ENCODE results near the gene OS9. TPM values are rescaled to one million over a fixed set of nuclear protein-coding genes. Genes with fewer than 3 reads are reported as not detected.

Gene OS9
- total and polyA plus RNA-seq, 2 donors (not counting 3 experiments of a cell fraction or from before 2014, with no cell fraction given) = 212 to 561 TPM

DNA sequence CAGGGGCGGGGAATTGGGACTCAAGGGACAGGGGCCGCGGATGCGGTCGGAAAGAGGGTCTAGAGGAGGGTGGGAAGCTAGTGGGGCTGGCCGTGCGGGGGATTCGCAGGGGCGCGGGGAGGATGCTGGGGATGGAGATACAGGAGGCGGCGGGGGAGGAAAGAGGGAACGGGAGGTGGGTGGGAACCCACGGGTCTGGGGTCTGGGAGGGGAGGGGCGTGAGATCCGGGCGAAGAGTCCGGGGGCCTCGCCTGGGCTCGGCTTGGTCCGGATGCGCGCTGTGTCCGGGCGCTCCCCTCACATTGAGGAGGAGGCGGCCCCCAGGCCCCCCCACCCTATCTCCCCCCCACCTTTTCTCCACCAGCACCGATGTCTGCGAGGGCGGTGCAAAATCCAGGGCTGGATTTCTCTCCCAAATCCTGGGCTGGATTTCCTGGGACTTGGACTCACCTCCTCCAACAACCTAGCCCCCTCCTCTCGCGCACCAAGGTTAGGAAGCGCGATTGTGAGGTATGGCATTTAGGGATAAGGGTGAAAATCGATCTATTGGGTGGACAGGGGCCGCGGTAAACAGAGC, 44.8 kb downstream of the OS9 start, which contains the start of gene AGAP2:
Gene AGAP2 (minus strand): TSS at position 82 of the 577 bp plus-strand sequence. CDS start 496 bp downstream, outside the sequence.
- no peak within 1 kb of the TSS for H3K9ac ChIP-seq (replicated peaks; ENCODE audit: extremely low read depth, insufficient read depth, low read length)
- TF ChIP-seq GATA2 (IDR thresholded peaks at IDR 0.05; ENCODE audit: insufficient read depth, insufficient read length, low read depth, low read length) (no peak), MYC (IDR thresholded peaks at IDR 0.05; ENCODE audit: low read depth, low read length) (no peak), POLR2AphosphoS5 (IDR thresholded peaks at IDR 0.05; ENCODE audit: insufficient read depth, low read depth, low read length) (no peak), EZH2 (IDR thresholded peaks at IDR 0.05; ENCODE audit: borderline replicate concordance, low read depth, low read length, severe bottlenecking) (peak; percentile 58), FOS (IDR thresholded peaks at IDR 0.05; ENCODE audit: borderline replicate concordance, insufficient read depth, low read length) (no peak)
- H2AFZ ChIP-seq (ENCODE audit: low read depth, low read length) = no peak within 1 kb of the TSS
- ChIA-PET CTCF (interaction anchor here (1.0 to 6.1 kb wide), 2 partner anchors 13 to 18 kb away, joined by 4 to 48 read pairs; no protein-coding TSS in a partner anchor), POLR2A (no interaction called here)
- no peaks in the 10 kb centered on the region for H3K9me3 ChIP-seq (replicated peaks; ENCODE audit: control insufficient read depth, insufficient read depth, low read length)
- no peaks in the 10 kb centered on the region for H3K36me3 ChIP-seq (ENCODE audit: control insufficient read depth in 2 of 2, extremely low read depth in 1 of 2, insufficient read depth in 2 of 2, low read length in 2 of 2)
- no peak within 1 kb of the TSS for H3K4me2 ChIP-seq (ENCODE audit: insufficient read depth, low read length)
- H4K20me1 ChIP-seq (replicated peaks; ENCODE audit: control insufficient read depth, extremely low read depth, insufficient read depth, low read length) = no peaks in the 10 kb centered on the region
- no peak within 1 kb of the TSS for H3K27ac ChIP-seq (ENCODE audit: insufficient read depth, low read depth, low read length)
- peaks cover 5% of the 10 kb centered on the region for H3K4me1 ChIP-seq (ENCODE audit: control insufficient read depth, extremely low read depth, insufficient read depth, low read length)
- H3K4me3 ChIP-seq (replicated peaks in 1 of 3; ENCODE audit: insufficient read depth in 1 of 3, low read depth in 1 of 3, low read length in 3 of 3) = no peak within 1 kb of the TSS
- H3K27me3 ChIP-seq (ENCODE audit: control insufficient read depth in 2 of 2, insufficient read depth in 2 of 2, low read length in 2 of 2) = peaks cover 65 to 70% of the 10 kb centered on the region in 2 experiments
- intact Hi-C loops (cut with micrococcal nuclease) = no loop called here
- no peaks in the 10 kb centered on the region for H3K79me2 ChIP-seq (ENCODE audit: control insufficient read depth, insufficient read depth, low read length)
- H3K9me1 ChIP-seq (replicated peaks; ENCODE audit: control insufficient read depth, extremely low read depth, insufficient read depth, low read length) = no peaks in the 10 kb centered on the region
- DNase-seq (ENCODE audit: low read depth, low spot score) (no peak), FAIRE-seq (no peak)
- BruUV-seq (replicated peaks) = no TSS peak
- dilution Hi-C loops (cut with MboI; ENCODE audit: extremely low pct_ligation_motif_present, low sequenced_read_pairs) = no loop called here

DNA sequence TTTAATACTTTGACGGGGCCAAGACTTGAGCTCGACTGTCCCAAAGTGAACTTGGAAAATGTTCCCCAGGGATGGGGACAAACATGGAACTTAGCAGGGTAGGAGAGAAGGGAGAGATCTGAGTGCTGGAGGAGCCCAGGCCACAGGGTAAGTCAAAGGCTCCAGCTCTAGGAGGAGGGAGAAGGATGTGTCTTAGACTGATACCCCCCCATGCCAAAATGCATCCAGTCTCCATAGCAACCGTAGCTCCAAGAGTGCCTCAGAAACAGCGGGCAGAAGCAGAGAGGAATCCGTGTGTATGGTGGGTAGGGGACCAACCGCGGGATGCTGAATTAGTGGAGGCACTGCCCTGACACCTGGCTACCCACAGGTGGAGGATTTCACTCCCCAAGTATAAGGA, 45.5 kb downstream of the OS9 start:
- ChIA-PET POLR2A (no interaction called here), CTCF (interaction anchor here (1.0 to 6.1 kb wide), 2 partner anchors 14 to 17 kb away, joined by 4 to 48 read pairs; no protein-coding TSS in a partner anchor)
- H3K27ac ChIP-seq (ENCODE audit: insufficient read depth, low read depth, low read length) = no peak overlapping the region

More for the DNA sequence above, 45.5 kb downstream of the OS9 start:
- no TSS peak for BruUV-seq (replicated peaks)
- FAIRE-seq (no peak), DNase-seq (ENCODE audit: low read depth, low spot score) (no peak)
- H3K27me3 ChIP-seq (ENCODE audit: control insufficient read depth in 2 of 2, insufficient read depth in 2 of 2, low read length in 2 of 2) = peaks cover 59 to 65% of the 10 kb centered on the region in 2 experiments
- no peak overlapping the region for H3K9ac ChIP-seq (replicated peaks; ENCODE audit: extremely low read depth, insufficient read depth, low read length)
- H3K79me2 ChIP-seq (ENCODE audit: control insufficient read depth, insufficient read depth, low read length) = no peaks in the 10 kb centered on the region
- TF ChIP-seq FOS (IDR thresholded peaks at IDR 0.05; ENCODE audit: borderline replicate concordance, insufficient read depth, low read length) (no peak), JUN (IDR thresholded peaks at IDR 0.05; ENCODE audit: borderline replicate concordance, insufficient read depth, insufficient read length, low read depth) (no peak), GATA2 (IDR thresholded peaks at IDR 0.05; ENCODE audit: insufficient read depth, insufficient read length, low read depth, low read length) (no peak), POLR2A (IDR thresholded peaks at IDR 0.05; ENCODE audit: low read depth, low read length) (no peak), MYC (IDR thresholded peaks at IDR 0.05; ENCODE audit: low read depth, low read length) (no peak), EZH2 (IDR thresholded peaks at IDR 0.05; ENCODE audit: borderline replicate concordance, low read depth, low read length, severe bottlenecking) (no peak), POLR2AphosphoS5 (IDR thresholded peaks at IDR 0.05; ENCODE audit: insufficient read depth, low read depth, low read length) (no peak)
- TF ChIP-seq, protein P1, sequence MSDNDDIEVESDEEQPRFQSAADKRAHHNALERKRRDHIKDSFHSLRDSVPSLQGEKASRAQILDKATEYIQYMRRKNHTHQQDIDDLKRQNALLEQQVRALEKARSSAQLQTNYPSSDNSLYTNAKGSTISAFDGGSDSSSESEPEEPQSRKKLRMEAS (IDR thresholded peaks at IDR 0.05; ENCODE audit: insufficient read depth, insufficient read length) = no peak
- no peak overlapping the region for H3K4me2 ChIP-seq (ENCODE audit: insufficient read depth, low read length)
- no peak overlapping the region for H2AFZ ChIP-seq (ENCODE audit: low read depth, low read length)
- no peak overlapping the region for H3K4me3 ChIP-seq (replicated peaks in 1 of 3; ENCODE audit: insufficient read depth in 1 of 3, low read depth in 1 of 3, low read length in 3 of 3)
- dilution Hi-C loops (cut with MboI; ENCODE audit: extremely low pct_ligation_motif_present, low sequenced_read_pairs) = no loop called here
- no peaks in the 10 kb centered on the region for H3K9me3 ChIP-seq (replicated peaks; ENCODE audit: control insufficient read depth, insufficient read depth, low read length)
- H3K9me1 ChIP-seq (replicated peaks; ENCODE audit: control insufficient read depth, extremely low read depth, insufficient read depth, low read length) = no peaks in the 10 kb centered on the region
- H3K36me3 ChIP-seq (ENCODE audit: control insufficient read depth in 2 of 2, extremely low read depth in 1 of 2, insufficient read depth in 2 of 2, low read length in 2 of 2) = no peaks in the 10 kb centered on the region
- H3K4me1 ChIP-seq (ENCODE audit: control insufficient read depth, extremely low read depth, insufficient read depth, low read length) = peaks cover 5% of the 10 kb centered on the region
- H4K20me1 ChIP-seq (replicated peaks; ENCODE audit: control insufficient read depth, extremely low read depth, insufficient read depth, low read length) = no peaks in the 10 kb centered on the region
- intact Hi-C loops (cut with micrococcal nuclease) = no loop called here
